C1 segment of cervical spinal cord (tissue), 14 donors: ENCODE results near the gene GPA33.

Experiments used
- DNase-seq, 14 donors: peaks; one replicate each; lab custom pipeline; 2025; lab: John Stamatoyannopoulos, UW

GPA33 gene, protein sequence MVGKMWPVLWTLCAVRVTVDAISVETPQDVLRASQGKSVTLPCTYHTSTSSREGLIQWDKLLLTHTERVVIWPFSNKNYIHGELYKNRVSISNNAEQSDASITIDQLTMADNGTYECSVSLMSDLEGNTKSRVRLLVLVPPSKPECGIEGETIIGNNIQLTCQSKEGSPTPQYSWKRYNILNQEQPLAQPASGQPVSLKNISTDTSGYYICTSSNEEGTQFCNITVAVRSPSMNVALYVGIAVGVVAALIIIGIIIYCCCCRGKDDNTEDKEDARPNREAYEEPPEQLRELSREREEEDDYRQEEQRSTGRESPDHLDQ

GRCh38 chr1:167090314-167090942, at the start of gene GPA33:
Gene GPA33 (minus strand): TSS chr1:167090377. CDS start chr1:167090287, 90 bp downstream.
- no peak for DNase-seq

- no peak for DNase-seq
Measured at GRCh38 chr1:167138703-167139102, 48.5 kb upstream of the GPA33 start.

DNA sequence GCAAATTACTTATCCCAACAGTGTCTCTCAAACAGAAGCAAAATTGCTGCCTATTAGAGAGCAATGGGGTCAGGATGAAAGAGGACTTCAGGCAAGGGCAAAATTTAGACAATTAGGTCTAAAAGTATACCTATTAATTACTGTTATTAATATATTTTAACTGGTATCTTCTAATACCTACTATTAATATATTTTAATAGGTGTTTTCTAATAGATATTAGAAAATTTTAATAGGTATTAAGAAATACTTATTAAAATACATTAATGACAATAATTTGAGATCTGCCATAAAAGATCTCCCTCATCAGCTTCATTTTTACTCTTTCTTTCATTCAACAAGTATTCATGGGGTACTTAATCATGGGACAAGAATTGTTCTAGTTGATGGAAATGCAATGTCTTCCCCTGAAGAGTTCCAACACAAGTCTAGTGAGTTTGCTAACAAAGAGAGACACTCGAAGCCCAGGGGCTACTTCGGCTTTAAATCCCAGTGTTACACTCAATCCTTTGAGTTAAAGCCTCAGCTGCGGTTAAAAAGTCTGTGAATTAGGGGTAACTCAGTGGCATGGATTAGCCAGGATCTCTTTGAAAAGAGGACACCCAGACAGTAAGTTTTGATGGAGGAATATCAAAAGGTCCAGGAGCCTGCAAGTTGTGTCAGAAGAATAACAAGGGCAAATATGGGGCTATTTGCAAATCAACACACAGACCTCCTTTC, 47.8 kb upstream of the GPA33 start:
- DNase-seq: peak in 1 of 14 donors; percentile 37

- DNase-seq: peak in 1 of 14 donors; percentile 85
Measured at GRCh38 chr1:167137332-167137781, 47.2 kb upstream of the GPA33 start.

DNA sequence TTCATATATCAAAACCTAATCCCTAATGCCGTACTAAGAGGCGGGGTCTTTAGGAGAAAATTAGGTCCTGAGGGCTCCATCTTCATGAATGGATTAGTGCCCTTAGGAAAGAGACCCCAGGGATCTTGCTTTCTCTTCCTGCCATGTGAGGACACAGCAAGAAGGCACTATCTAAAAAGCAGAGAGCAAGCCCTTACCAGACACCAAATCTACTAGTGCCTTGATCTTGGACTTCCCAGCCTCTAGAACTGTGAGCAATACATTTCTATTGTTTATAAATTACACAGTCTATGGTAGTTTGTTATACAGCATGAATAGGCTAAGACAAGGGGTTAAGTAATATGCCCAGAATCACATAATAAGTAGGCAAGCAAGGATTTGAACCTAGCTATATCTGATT, 46.6 kb upstream of the GPA33 start:
- DNase-seq: no peak

DNA sequence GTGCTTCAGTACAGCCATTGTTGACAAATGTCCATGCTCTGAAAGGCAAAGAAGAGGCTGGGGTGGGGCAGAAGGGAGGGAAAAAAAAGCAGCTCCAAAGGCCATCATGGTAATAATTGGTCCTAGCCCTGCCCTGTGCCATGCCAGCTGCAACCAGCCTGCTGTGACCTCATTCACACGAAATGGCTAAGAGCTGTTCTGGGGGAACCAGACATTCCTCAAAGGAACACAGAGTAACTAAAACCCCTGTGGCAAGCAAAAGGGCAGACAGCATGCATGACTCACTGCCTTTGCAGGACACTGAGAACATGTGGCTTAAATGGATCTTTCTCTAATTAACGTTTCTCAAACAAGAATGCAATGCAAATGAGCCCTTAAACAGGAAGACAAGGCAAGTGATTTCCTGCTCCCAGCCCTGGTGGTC, 46.0 kb upstream of the GPA33 start:
- peak in 2 of 14 donors; percentile 17 to 54 for DNase-seq

DNA sequence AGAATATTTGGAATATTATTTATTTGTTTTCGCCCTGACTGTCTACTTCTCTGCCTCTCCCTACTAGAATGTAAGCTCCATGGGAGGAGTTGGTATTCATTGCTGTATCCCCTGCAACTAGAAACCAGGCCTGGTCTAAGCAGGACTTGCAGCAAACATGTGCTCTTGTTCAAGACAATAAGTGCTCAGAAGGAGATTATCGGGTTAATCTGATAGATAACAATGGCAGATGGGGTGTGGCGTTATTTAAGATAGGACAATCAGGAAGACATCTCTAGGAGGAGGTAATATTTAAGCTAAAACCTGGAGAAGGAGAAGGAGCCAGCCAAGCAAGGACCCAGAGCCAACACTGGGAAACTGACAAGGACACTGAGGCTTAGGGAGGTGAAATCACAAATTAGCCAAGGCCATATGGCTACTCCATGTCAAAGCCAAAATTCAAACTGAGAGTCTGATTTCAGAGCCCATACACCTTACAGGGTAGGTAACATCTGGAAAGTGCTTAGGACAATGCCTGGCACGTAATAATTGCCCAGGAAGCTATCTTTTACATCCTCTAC, 45.2 kb upstream of the GPA33 start:
- DNase-seq: peak in 1 of 14 donors; percentile 90

GRCh38 chr1:167132301-167133010, 42.3 kb upstream of the GPA33 start:
- no peak for DNase-seq

- no peak for DNase-seq
Measured at GRCh38 chr1:167130829-167131510, 40.8 kb upstream of the GPA33 start.

DNA sequence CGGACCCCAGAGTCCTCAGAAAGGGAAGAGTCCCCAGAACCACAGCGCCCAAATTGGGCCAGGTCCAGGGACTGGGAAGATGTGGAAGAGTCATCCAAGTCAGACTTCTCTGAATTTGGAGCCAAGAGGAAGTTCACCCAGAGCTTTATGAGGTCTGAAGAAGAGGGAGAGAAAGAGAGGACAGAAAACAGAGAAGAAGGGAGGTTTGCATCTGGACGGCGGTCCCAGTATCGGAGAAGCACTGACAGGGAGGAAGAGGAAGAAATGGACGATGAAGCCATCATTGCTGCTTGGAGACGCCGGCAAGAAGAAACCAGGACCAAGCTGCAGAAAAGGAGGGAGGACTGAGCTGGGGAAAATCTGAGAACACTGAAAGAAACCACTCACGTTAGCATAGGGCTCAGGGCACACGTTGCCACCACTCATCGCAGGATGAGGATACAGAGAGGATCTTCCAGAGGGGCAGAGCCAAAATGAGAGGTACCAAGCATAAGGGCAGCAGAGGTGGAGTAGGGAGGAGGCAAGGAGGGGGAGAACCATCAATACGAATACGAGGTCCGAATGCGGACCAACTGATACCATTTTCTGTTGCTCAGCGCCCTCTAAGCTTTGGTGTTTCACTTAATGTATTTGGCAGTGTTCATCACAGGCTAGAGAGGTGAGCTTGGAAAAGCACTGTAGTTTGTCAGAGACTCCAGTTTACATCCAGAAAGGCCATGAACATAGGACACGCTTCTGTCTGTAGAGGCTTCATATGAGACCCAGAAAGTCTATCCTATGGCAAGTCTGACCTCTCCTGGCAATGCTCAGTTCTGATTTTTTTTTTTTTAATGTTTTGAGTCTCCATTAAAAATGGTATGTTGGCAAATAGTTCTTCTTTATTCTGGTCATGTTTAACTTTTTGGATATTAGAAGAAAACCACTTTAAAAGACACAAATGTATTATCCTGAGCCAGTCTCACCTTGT, 38.4 kb upstream of the GPA33 start:
- DNase-seq: no peak

DNA sequence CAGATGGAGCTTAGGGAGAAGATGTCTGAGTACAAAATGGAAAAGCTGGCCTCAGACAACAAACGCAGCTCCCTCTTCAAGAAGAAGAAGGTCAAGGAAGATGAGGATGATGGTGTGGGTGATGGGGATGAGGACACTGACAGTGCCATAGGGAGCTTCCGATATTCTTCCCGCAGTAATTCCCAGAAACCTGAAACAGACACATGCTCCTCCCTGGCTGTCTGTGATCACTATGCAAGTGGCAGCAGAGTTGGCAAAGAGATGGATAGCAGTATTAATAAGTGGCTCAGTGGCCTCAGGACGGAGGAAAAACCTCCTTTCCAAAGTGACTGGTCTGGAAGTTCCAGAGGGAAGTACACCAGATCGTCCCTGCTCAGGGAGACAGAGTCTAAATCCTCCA, 37.5 kb upstream of the GPA33 start:
- DNase-seq: no peak

DNA sequence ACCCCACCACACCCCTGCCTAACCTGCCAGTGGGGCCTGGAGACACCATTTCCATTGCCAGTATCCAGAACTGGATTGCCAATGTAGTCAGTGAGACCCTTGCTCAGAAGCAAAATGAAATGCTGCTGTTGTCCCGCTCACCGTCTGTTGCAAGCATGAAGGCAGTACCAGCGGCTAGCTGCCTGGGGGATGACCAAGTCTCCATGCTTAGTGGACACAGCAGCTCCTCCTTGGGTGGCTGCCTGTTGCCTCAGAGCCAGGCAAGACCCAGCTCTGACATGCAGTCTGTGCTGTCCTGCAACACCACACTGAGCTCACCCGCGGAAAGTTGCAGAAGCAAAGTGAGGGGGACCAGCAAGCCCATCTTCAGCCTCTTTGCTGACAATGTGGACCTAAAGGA, 37.1 kb upstream of the GPA33 start:
- DNase-seq: no peak

DNA sequence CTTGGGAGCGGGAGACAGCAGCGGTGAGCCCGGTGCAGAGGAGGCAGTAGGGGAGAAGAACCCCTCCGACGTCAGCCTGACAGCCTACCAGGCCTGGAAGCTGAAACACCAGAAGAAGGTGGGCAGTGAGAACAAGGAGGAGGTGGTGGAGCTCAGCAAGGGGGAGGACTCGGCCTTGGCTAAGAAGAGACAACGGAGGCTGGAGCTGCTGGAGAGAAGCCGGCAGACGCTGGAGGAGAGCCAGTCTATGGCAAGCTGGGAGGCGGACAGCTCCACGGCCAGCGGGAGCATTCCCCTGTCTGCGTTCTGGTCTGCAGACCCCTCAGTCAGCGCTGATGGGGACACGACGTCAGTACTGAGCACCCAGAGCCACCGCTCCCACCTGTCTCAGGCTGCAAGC, 36.6 kb upstream of the GPA33 start:
- DNase-seq: peak in 1 of 14 donors; percentile 35

DNA sequence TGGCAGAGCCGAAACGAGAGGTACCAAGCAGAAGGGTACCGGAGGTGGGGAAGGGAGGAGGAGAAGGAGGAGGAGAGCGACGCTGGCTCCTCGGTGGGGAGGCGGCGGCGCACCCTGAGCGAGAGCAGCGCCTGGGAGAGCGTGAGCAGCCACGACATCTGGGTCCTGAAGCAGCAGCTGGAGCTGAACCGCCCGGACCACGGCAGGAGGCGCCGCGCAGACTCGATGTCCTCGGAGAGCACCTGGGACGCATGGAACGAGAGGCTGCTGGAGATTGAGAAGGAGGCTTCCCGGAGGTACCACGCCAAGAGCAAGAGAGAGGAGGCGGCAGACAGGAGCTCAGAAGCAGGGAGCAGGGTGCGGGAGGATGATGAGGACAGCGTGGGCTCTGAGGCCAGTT, 36.1 kb upstream of the GPA33 start:
- DNase-seq: no peak

GRCh38 chr1:167122568-167122967, 32.4 kb upstream of the GPA33 start:
- DNase-seq: no peak

DNA sequence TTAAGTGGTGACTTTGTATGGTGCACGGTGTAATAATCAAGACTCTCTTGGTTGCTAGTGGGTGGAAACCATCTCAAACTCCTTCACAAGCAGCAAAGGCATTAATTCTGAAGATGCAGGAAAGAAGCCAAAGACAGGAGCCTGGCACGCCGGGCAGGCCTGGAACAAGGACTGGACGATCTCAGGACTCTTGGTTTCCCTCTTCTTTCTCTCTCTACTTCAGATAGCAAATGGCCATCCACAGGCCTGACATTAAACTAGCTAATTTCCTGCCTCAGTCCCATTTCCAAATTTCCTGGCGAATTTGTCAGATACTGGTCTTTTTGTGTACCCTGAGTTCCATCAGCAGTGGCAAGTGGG, 31.9 kb upstream of the GPA33 start:
- peak in 1 of 14 donors; percentile 74 for DNase-seq

DNA sequence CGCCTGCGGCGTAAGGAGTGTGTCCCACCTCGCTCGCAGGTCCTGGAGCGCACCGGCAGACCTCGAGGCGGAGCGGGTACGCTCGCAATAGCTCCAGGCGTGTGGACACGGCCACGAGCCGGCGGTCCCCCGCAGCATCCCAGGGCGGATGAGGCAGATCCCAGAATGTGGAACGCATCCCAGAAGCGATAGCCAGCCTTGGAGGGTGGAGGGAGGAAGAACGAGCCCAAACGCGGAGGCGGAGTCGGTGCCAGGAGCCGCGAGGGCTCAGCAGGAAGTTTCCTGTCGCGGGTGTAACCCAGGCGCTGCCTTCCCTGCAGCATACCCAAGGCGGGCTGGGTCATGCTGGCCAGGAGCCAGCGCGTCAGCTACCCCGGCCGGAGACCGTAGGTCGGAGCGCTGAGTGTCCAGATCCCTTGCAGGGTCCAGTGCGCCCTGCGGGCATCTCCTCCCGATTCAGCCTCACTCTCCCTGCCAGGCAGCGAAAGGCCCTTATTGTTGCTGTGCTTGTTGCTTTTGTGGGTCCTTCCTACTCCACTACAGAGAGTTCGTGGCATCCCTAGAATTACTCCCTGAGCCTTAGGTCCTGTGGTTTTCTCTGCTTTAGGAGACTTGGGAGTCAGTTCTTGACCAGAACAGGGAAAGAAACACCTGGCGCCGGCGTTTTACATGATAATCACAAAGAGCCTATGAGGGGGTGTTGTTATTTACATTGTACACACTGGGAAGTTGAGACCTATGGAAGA, 31.4 kb upstream of the GPA33 start:
- DNase-seq: peak in 7 of 14 donors; percentile 12 to 87 (median 18)

GRCh38 chr1:167120899-167121298, 30.7 kb upstream of the GPA33 start:
- no peak for DNase-seq

- peak in 1 of 14 donors; percentile 20 for DNase-seq
Measured at GRCh38 chr1:167119696-167120095, 29.5 kb upstream of the GPA33 start.
